ENCODE data around the gene DYNLT1. TPM values are rescaled to one million over a fixed set of nuclear protein-coding genes. Genes with fewer than 3 reads are reported as not detected.

The DYNLT1 gene
- total RNA-seq, 6 experiments from 2014 or later, result 31.5 to 69.5 (median 40.0) TPM

- Histone ChIP-seq H3K36me3 (no peaks in the 10 kb centered on the region), H3K27me3 (no peaks in the 10 kb centered on the region), H3K27ac (no peak overlapping the region), H3K4me1 (peaks cover 0 to 2% (median under 1%) of the 10 kb centered on the region in 4 donors), H3K4me3 (no peak overlapping the region), H3K9me3 (no peaks in the 10 kb centered on the region)
- 55% methylated on average over 4 of the region's 5 CpGs for WGBS (ENCODE audit: insufficient coverage, low coverage, low lambda C conversion rate, missing lambda C conversion rate)
- ATAC-seq, result no peak
- no peak for TF ChIP-seq POLR2A (IDR thresholded peaks at IDR 0.05)
- TF ChIP-seq CTCF (IDR thresholded peaks at IDR 0.05), result no peak
- peak in 1 of 3 donors; percentile 24 for DNase-seq
- intact Hi-C loops (cut with DNase I), result no loop called here
Measured at GRCh38 chr6:158648682-158649131, 4.2 kb upstream of the DYNLT1 start.

DNA sequence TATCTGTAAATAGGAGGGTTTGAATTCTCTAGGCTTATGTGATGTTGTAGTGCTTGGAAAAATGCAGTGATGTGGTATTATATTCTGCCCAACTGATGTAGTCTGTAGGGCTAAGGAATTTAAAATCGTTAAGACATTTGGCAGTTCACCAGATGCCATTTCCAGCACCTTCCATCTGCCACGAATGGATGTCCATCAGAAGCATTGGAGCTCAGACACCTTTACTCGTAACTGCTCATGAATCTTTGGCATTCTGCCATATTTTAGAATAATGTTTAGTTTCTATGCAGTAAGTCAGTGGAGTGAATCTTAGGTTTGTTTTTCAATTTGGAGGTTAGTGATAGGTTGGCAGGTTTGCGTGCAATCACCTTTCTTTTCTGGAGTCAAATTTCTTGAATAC, 3.0 kb upstream of the DYNLT1 start:
- no peak for TF ChIP-seq POLR2A (IDR thresholded peaks at IDR 0.05)
- TF ChIP-seq CTCF (IDR thresholded peaks at IDR 0.05), result no peak
- no peak for ATAC-seq
- peak in 1 of 3 donors; percentile 17 for DNase-seq
- Histone ChIP-seq H3K36me3 (no peaks in the 10 kb centered on the region), H3K9me3 (no peaks in the 10 kb centered on the region), H3K27ac (no peak overlapping the region), H3K27me3 (no peaks in the 10 kb centered on the region), H3K4me1 (peaks cover 0 to 11% (median 5%) of the 10 kb centered on the region in 4 donors), H3K4me3 (no peak overlapping the region)
- intact Hi-C loops (cut with DNase I), result no loop called here
- WGBS (ENCODE audit: insufficient coverage, low coverage, low lambda C conversion rate, missing lambda C conversion rate), result 77% methylated on average over 3 of the region's 4 CpGs

DNA sequence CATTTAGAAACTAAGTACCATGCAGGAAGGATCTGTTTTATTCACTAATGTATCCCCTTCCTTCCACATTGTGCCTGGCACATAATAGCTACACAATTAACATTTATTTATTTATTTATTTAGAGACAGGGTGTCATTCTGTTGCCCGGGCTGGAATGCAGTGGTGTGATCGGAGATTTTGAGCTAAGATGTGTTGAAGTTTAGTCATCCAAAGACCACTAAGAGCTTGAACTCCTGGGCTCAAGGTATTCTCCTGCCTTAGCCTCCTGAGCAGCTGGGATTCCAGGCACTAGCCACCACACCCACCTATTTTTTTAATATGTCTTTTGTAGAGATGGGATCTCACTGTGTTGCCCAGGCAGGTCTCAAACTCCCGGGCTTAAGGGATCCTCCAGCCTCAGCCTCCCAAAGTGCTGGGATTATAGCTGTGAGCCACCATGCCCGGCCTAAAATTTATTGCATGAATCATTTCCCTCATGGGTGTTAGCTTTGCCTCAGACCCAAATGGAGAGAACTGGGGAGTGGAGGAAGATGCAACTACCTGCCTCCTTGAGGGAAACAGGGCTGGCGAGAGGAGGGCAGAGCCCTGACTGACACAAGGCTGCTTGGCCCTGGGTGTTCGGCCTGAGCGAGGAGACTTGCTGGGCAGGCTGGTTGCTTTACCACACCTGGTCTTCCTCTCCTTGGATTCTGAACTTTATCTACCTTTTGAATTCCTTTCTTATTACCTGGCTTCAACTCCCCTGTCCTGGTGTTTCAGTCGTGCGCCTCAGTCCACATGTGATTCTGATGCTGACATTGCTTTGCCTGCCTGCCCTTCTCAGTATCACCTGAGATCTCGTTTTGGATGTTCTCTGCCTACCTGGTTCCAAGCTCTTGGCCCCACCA, 1.7 kb upstream of the DYNLT1 start:
- TF ChIP-seq CTCF (IDR thresholded peaks at IDR 0.05) (no peak), POLR2A (IDR thresholded peaks at IDR 0.05) (no peak)
- Histone ChIP-seq H3K9me3 (no peaks in the 10 kb centered on the region), H3K27me3 (no peaks in the 10 kb centered on the region), H3K27ac (no peak overlapping the region), H3K4me3 (no peak overlapping the region), H3K36me3 (no peaks in the 10 kb centered on the region), H3K4me1 (peaks cover 0 to 16% (median 9%) of the 10 kb centered on the region in 4 donors)
- WGBS (ENCODE audit: insufficient coverage, low coverage, low lambda C conversion rate, missing lambda C conversion rate), result 85% methylated on average over 3 of the region's 10 CpGs
- ATAC-seq, result no peak
- peak in 1 of 3 donors; percentile 33 for DNase-seq
- intact Hi-C loops (cut with DNase I), result no loop called here

- Histone ChIP-seq H3K4me3 (peak overlapping the region; percentile 82 to 100 (median 97)), H3K9me3 (no peaks in the 10 kb centered on the region), H3K36me3 (peaks cover 0 to 4% (median 0%) of the 10 kb centered on the region in 4 donors), H3K27ac (peak overlapping the region; percentile 92 to 97 (median 92)), H3K27me3 (no peaks in the 10 kb centered on the region), H3K4me1 (peaks cover 0 to 16% (median 9%) of the 10 kb centered on the region in 4 donors)
- intact Hi-C loops (cut with DNase I), result no loop called here
- no peak for ATAC-seq
- DNase-seq, result peak in 1 of 3 donors; percentile 36
- TF ChIP-seq CTCF (IDR thresholded peaks at IDR 0.05) (no peak), POLR2A (IDR thresholded peaks at IDR 0.05) (no peak)
- WGBS (ENCODE audit: insufficient coverage, low coverage, low lambda C conversion rate, missing lambda C conversion rate), result 26% methylated on average over 18 of the region's 21 CpGs
Measured at GRCh38 chr6:158645064-158646022, 800 bp upstream of the DYNLT1 start.

All from right lobe of liver (tissue), 6 donors.